Neutrophil (primary cell): ENCODE data around the gene CXCR3.
"Not testable (repeated sequence)": the region's sequence is repeated elsewhere in the genome, so short reads cannot be mapped to it uniquely, and the experiment has no call there.

Source experiments
- H3K27ac ChIP-seq: fragments of 200-600 bp; sonication (generic); 2 replicates; pipeline ENCODE4 v1.5.1; 2016; ENCODE audit warnings: mild to moderate bottlenecking, moderate library complexity
- H3K27me3 ChIP-seq: fragments of 200-600 bp; sonication (generic); 2 replicates; pipeline ENCODE4 v1.6.0; 2016; ENCODE audit warnings: mild to moderate bottlenecking
- H3K36me3 ChIP-seq: fragments of 200-600 bp; sonication (generic); 2 replicates; pipeline ENCODE4 v1.5.1; 2017
- H3K4me1 ChIP-seq, 2 experiments: fragments of 200-600 bp in 1 of 2; sonication (generic) in 1 of 2; 1 replicate in 1 of 2; 2 replicates in 1 of 2; pipeline versions ENCODE4 v1.5.1 to v1.6.1; 2013 to 2016; ENCODE audit warnings: low read depth in 1 of 2, low read length in 1 of 2, mild to moderate bottlenecking in 1 of 2, moderate library complexity in 1 of 2; ENCODE audit not compliant: control insufficient read depth in 1 of 2, insufficient read depth in 1 of 2
- H3K4me3 ChIP-seq, 2 experiments: fragments of 200-600 bp in 1 of 2; sonication (generic) in 1 of 2; 1 replicate in 1 of 2; 2 replicates in 1 of 2; pipeline ENCODE4 v1.5.1; 2013 to 2016; ENCODE audit warnings: low read depth in 1 of 2, low read length in 1 of 2, mild to moderate bottlenecking in 1 of 2, moderate library complexity in 1 of 2
- H3K9me3 ChIP-seq: fragments of 200-600 bp; sonication (generic); 2 replicates; pipeline ENCODE4 v1.5.1; 2016
- CTCF ChIP-seq: fragments of 200-600 bp; sonication (generic); IDR thresholded peaks from 2 replicates; pipeline ENCODE4 v1.5.1; 2016; ENCODE audit warnings: antibody characterized with exemption

The CXCR3 gene

GRCh38 chrX:71604141-71604540 lies 14.2 kb downstream of the CXCR3 start:
- peaks cover 30% of the 10 kb centered on the region for H3K36me3 ChIP-seq
- no peak for TF ChIP-seq CTCF
- H3K9me3 ChIP-seq: no peaks in the 10 kb centered on the region
- H3K27ac ChIP-seq: no peak overlapping the region
- no peaks in the 10 kb centered on the region for H3K27me3 ChIP-seq
- H3K4me1 ChIP-seq: no peaks in the 10 kb centered on the region
- H3K4me3 ChIP-seq: no peak overlapping the region

GRCh38 chrX:71603618-71604017 lies 14.7 kb downstream of the CXCR3 start:
- H3K4me3 ChIP-seq: no peak overlapping the region
- no peaks in the 10 kb centered on the region for H3K4me1 ChIP-seq
- H3K27me3 ChIP-seq: no peaks in the 10 kb centered on the region
- no peaks in the 10 kb centered on the region for H3K9me3 ChIP-seq
- H3K27ac ChIP-seq: no peak overlapping the region
- no peak for TF ChIP-seq CTCF
- H3K36me3 ChIP-seq: peaks cover 26% of the 10 kb centered on the region

GRCh38 chrX:71599965-71600364 lies 18.3 kb downstream of the CXCR3 start:
- no peak for TF ChIP-seq CTCF
- no peak overlapping the region for H3K27ac ChIP-seq
- no peaks in the 10 kb centered on the region for H3K9me3 ChIP-seq
- no peaks in the 10 kb centered on the region for H3K4me1 ChIP-seq
- no peaks in the 10 kb centered on the region for H3K27me3 ChIP-seq
- no peak overlapping the region for H3K4me3 ChIP-seq
- peaks cover 24% of the 10 kb centered on the region for H3K36me3 ChIP-seq

GRCh38 chrX:71593210-71593609 lies 25.1 kb downstream of the CXCR3 start:
- not testable (repeated sequence) for H3K9me3 ChIP-seq, H3K27me3 ChIP-seq

GRCh38 chrX:71586929-71587328 lies 31.4 kb downstream of the CXCR3 start:
- Histone ChIP-seq H3K36me3 (no peaks in the 10 kb centered on the region), H3K4me1 (peaks cover 0 to 5% of the 10 kb centered on the region in 2 experiments), H3K4me3 (no peak overlapping the region), H3K27me3 (no peaks in the 10 kb centered on the region), H3K27ac (no peak overlapping the region), H3K9me3 (no peaks in the 10 kb centered on the region)
- no peak for TF ChIP-seq CTCF

More at GRCh38 chrX:71593210-71593609, 25.1 kb downstream of the CXCR3 start:
- H3K36me3 ChIP-seq, H3K27ac ChIP-seq, H3K4me1 ChIP-seq, H3K4me3 ChIP-seq: not testable (repeated sequence)

- TF ChIP-seq CTCF: no peak
- no peaks in the 10 kb centered on the region for H3K9me3 ChIP-seq
- H3K36me3 ChIP-seq: peaks cover 5% of the 10 kb centered on the region
- no peak overlapping the region for H3K27ac ChIP-seq
- H3K4me3 ChIP-seq: no peak overlapping the region
- H3K27me3 ChIP-seq: no peaks in the 10 kb centered on the region
- no peaks in the 10 kb centered on the region for H3K4me1 ChIP-seq
These were observed 37.1 kb downstream of the CXCR3 start for GRCh38 chrX:71581210-71581609.
